Measurements from ENCODE around the gene HS1BP3.

Gene HS1BP3

GRCh38 chr2:20633001-20633400, 17.9 kb downstream of the HS1BP3 start:
- H3K9ac ChIP-seq (ENCODE audit: low read length) = no peak overlapping the region
- H3K4me2 ChIP-seq (ENCODE audit: low read depth, low read length, poor library complexity, severe bottlenecking) = no peak overlapping the region
- H3K4me3 ChIP-seq (ENCODE audit: insufficient read depth, low read length, poor library complexity, severe bottlenecking) = no peak overlapping the region
- H3F3A ChIP-seq (ENCODE audit: insufficient read depth) = no peaks in the 10 kb centered on the region
- no peaks in the 10 kb centered on the region for H3K79me2 ChIP-seq (ENCODE audit: insufficient read depth, low read length)
- no peaks in the 10 kb centered on the region for H3K27me3 ChIP-seq (ENCODE audit: low read length)
- TF ChIP-seq CTCF (IDR thresholded peaks at IDR 0.05; ENCODE audit: insufficient read depth, low read length, poor library complexity, severe bottlenecking) (no peak), EZH2phosphoT487 (conservative IDR thresholded peaks at IDR 0.05; ENCODE audit: low read length) (no peak)
- H4K20me1 ChIP-seq (ENCODE audit: low read depth, low read length) = no peaks in the 10 kb centered on the region
- H2AFZ ChIP-seq (ENCODE audit: low read depth, low read length, severe bottlenecking) = no peak overlapping the region
- H3K9me2 ChIP-seq (replicated peaks; ENCODE audit: insufficient read depth, low read length) = no peaks in the 10 kb centered on the region
- no peak overlapping the region for H3K27ac ChIP-seq (ENCODE audit: low read depth, low read length)
- H3K9me3 ChIP-seq (ENCODE audit: insufficient read depth, low read length) = no peaks in the 10 kb centered on the region
- H3K36me3 ChIP-seq (ENCODE audit: low read length) = no peaks in the 10 kb centered on the region

GRCh38 chr2:20632446-20632990, 18.4 kb downstream of the HS1BP3 start:
- H3K27me3 ChIP-seq (ENCODE audit: low read length) = no peaks in the 10 kb centered on the region
- no peak overlapping the region for H3K4me2 ChIP-seq (ENCODE audit: low read depth, low read length, poor library complexity, severe bottlenecking)
- H3K27ac ChIP-seq (ENCODE audit: low read depth, low read length) = no peak overlapping the region
- no peaks in the 10 kb centered on the region for H3F3A ChIP-seq (ENCODE audit: insufficient read depth)
- no peaks in the 10 kb centered on the region for H4K20me1 ChIP-seq (ENCODE audit: low read depth, low read length)
- H3K36me3 ChIP-seq (ENCODE audit: low read length) = no peaks in the 10 kb centered on the region
- no peak overlapping the region for H3K4me3 ChIP-seq (ENCODE audit: insufficient read depth, low read length, poor library complexity, severe bottlenecking)
- no peaks in the 10 kb centered on the region for H3K9me3 ChIP-seq (ENCODE audit: insufficient read depth, low read length)
- no peak overlapping the region for H2AFZ ChIP-seq (ENCODE audit: low read depth, low read length, severe bottlenecking)
- H3K9ac ChIP-seq (ENCODE audit: low read length) = no peak overlapping the region
- TF ChIP-seq EZH2phosphoT487 (conservative IDR thresholded peaks at IDR 0.05; ENCODE audit: low read length) (no peak), CTCF (IDR thresholded peaks at IDR 0.05; ENCODE audit: insufficient read depth, low read length, poor library complexity, severe bottlenecking) (no peak)
- no peaks in the 10 kb centered on the region for H3K79me2 ChIP-seq (ENCODE audit: insufficient read depth, low read length)
- no peaks in the 10 kb centered on the region for H3K9me2 ChIP-seq (replicated peaks; ENCODE audit: insufficient read depth, low read length)

- no peaks in the 10 kb centered on the region for H4K20me1 ChIP-seq (ENCODE audit: low read depth, low read length)
- no peak overlapping the region for H3K27ac ChIP-seq (ENCODE audit: low read depth, low read length)
- H3K4me2 ChIP-seq (ENCODE audit: low read depth, low read length, poor library complexity, severe bottlenecking) = no peak overlapping the region
- no peak for TF ChIP-seq EZH2phosphoT487 (conservative IDR thresholded peaks at IDR 0.05; ENCODE audit: low read length)
- TF ChIP-seq CTCF (IDR thresholded peaks at IDR 0.05; ENCODE audit: insufficient read depth, low read length, poor library complexity, severe bottlenecking) = no peak
- no peak overlapping the region for H2AFZ ChIP-seq (ENCODE audit: low read depth, low read length, severe bottlenecking)
- no peaks in the 10 kb centered on the region for H3F3A ChIP-seq (ENCODE audit: insufficient read depth)
- H3K9ac ChIP-seq (ENCODE audit: low read length) = no peak overlapping the region
- H3K9me3 ChIP-seq (ENCODE audit: insufficient read depth, low read length) = no peaks in the 10 kb centered on the region
- H3K9me2 ChIP-seq (replicated peaks; ENCODE audit: insufficient read depth, low read length) = no peaks in the 10 kb centered on the region
- no peaks in the 10 kb centered on the region for H3K36me3 ChIP-seq (ENCODE audit: low read length)
- no peaks in the 10 kb centered on the region for H3K79me2 ChIP-seq (ENCODE audit: insufficient read depth, low read length)
- H3K4me3 ChIP-seq (ENCODE audit: insufficient read depth, low read length, poor library complexity, severe bottlenecking) = no peak overlapping the region
- H3K27me3 ChIP-seq (ENCODE audit: low read length) = no peaks in the 10 kb centered on the region
These were observed 19.1 kb downstream of the HS1BP3 start for GRCh38 chr2:20631617-20632307.
